CMK (cell line): ENCODE measurements around the gene HOTAIR.
A peak's percentile ranks its signal among the peaks of the same experiment; 100 is the strongest.

Experiments used
- DNase-seq: peaks from one replicate; pipeline ENCODE4 v3.0.0-alpha.2; 2010; ENCODE audit warnings: low read depth

HOTAIR gene

DNA sequence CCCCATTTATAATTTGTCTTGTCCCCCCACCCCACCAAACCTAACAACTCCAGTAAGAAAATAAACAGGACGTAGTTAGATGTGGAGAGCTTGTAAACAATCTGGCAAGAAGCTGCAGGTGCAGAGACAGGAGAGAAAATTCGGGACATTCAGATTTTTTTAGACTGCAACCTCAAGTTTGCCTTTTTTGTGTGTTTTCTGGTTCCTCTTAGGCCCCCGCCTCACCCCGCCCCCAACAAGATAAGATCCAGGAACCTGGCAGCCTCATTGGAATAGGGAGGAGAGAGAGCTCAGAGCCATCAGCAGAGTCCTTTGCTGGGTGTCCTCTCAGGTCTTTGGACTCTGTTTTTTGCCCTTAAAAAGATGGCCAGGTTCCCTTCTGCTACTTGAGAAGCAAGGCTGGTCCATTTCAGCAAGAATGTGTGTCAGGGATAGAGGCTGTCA is 13.1 kb upstream of the HOTAIR start:
- DNase-seq = no peak

DNA sequence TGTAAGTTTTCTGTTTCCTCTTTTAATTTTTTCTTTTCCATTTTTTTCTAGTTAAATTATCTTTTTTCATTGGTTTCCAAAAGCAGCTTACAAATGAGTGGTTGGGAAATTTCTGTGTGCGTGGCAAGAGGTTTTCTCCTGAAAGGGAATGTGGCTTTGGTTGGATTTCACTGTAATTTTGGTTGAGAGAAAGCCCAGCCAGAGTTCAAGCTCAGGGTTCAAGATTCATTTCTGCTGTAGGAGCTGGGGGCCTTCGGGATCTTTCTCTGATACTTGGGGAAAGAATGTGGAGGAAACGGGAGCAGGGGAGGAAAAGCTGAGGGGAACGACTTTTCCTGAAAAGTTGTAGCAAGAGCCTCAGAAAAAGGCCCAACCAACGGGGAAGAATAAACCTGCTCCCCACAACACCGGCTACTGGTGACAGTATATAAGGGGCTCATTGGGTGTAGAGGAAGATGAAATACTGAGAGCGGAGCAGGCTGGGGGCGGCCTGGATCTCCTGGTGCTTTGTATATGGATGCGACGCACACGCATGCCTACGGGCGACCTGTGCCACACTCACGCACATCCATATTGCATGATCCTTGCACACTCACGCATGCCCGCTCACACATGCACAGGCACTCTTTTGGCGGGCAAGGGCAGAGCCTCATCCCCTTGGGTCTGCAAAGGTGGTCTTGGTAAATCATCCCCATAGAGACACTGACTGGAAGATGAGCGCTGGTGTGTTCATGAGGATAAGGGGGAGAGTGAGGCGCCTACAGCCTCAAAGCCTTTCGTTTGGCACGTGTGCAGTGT is 12.1 kb upstream of the HOTAIR start:
- DNase-seq = no peak

DNA sequence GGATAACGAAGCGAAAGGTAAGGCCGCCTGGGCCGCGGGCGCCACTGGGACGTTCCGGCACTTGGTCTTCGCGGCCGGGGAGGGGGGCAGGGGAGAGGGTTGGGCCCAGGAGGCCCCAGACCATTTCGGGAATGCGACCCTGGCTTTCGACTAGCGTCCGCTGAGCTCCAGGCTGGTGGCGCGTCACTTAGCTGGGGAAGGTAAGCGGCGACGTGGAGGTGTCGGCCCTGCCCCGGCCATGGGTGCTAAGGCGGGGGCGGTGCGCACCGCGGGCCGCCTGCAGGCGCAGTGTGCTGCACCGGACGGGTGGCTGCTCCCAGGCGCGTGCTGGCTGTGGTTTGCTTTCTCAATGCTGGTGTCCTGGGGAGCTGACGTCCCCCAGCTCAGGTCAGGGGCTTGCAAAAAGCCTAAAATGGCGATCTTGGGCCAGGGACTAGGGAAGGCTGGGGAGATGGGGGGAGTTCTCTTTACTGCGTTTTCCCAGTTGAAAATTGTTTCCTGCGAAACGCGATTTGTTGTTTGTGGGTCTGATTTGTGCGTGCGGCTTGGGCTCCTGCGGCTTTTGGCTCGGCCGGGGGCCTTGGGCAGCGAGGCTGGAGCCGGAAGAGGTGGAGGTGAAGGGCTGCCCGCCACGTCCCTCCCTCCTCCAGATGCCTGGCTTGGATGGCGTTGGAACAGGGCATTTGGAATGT is 11.4 kb upstream of the HOTAIR start:
- no peak for DNase-seq

DNA sequence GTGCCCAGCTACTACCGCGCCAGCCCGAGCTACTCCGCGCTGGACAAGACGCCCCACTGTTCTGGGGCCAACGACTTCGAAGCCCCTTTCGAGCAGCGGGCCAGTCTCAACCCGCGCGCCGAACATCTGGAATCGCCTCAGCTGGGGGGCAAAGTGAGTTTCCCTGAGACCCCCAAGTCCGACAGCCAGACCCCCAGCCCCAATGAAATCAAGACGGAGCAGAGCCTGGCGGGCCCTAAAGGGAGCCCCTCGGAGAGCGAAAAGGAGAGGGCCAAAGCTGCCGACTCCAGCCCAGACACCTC is 10.9 kb upstream of the HOTAIR start:
- no peak for DNase-seq

DNA sequence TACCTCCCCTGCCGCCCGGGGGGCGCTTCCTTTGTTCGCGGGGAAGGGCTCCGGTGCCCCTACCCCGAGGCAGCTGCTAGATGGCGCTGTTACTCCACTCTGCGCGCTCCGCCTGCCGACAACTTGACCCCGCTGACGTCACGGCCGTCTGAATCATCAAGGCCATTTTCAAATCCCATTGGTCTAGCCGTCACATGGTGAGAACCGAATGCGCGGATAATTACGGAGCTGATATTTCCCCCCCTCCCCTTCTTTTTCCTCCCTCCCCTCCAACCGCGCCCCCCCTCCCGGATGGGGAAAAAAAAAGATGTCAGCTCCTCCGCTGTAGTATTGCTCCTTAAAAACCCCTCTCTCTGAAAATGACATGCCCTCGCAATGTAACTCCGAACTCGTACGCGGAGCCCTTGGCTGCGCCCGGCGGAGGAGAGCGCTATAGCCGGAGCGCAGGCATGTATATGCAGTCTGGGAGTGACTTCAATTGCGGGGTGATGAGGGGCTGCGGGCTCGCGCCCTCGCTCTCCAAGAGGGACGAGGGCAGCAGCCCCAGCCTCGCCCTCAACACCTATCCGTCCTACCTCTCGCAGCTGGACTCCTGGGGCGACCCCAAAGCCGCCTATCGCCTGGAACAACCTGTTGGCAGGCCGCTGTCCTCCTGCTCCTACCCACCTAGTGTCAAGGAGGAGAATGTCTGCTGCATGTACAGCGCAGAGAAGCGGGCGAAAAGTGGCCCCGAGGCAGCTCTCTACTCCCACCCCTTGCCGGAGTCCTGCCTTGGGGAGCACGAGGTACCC is 10.3 kb upstream of the HOTAIR start, which contains the start of gene HOXC10:
HOXC10 (plus strand) TSS at position 246 of the 791 bp plus-strand sequence; CDS start at position 360, 114 bp downstream.
- peak; percentile 37 for DNase-seq

DNA sequence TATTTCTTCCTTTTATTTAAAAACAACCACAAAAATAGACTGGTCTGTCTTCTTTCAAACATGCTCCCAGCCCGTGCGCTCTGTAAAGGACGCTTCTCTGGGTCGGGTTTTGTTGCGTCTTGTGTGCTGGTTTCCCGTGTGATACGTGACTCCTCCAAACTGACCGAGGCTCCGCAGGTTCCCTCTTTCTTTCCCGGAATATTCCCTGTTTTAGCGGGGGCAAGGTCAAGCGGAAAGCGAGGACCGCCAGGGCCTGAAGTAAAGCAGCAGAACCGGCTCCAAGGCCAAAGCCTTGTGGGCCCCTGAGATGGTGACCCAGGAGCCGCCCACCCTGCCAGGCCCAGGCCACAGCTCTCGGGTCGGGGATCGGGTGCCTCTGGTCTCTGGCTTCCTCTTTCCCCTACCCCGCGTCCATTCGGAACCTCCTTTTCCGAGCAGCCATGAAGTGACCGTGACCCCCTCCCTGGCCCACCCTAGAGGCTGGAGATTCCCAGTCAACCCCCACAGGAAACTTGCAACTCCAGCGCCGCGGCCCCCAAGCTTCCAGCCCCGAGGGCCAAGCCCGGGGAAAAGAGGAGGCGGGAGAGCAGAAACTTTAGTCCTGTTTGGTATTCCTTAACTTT is 9.3 kb upstream of the HOTAIR start:
- DNase-seq = no peak

DNA sequence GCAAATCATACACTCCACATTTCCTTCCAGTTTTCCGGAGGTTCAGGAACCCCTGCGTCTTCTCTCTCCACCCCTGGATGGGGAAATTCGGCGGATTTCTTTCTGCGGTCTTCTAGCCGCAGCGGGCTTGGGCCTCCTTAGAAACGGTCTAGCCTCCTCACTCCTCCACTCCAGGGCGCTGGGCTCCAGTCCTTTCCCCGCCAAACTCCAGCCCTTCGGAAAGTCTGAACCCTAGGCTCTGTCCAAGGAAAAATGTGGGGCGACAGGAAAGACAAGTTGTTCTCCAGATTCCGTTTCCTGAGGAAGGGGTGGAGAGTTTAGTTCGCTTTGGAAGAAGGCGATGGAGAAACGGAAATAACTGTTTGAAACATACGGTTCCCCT is 8.8 kb upstream of the HOTAIR start:
- DNase-seq = no peak

DNA sequence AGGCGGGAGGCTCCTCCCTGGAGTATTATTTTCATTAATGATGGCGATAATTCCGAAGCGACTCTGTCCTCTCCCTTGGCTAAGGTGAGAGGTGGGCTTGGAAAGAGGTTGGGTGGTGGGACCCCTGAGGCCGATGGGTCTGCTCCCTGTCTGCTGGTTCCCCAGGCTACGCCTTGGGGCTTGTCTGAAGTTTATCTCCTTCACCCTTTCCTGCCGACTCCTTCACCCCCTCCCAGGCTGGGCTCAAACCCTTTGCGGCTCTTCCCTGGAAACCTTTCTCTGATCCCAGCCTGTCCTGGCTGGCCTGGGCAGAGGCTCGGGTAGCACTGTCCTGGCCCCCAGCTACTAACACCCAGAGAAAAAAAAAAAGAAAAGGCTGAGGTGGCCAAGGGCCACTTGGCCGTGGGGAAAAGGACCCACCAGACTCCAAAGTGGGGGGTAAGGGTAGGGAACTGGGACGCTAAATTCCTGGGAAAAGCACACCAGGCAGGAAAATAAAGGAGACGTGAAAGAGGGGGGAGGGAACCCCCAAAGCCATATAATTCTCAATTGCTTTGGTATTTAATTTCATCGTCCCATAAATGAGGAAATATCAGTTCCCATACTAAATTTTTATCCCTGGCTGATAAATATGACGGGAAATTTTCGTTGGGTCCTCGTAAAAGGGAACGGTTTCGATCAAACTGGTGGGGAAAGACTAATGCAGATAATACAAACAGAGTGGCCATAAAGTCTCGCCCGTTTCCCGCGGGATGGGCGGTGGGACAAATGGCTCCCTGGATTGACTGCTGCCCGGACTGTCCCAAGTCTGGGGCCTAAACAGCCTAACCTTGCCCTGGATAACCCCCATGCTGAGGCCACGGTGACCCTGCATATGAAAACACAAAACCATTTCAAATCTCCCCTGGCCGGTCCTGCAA is 8.2 kb upstream of the HOTAIR start:
- no peak for DNase-seq

DNA sequence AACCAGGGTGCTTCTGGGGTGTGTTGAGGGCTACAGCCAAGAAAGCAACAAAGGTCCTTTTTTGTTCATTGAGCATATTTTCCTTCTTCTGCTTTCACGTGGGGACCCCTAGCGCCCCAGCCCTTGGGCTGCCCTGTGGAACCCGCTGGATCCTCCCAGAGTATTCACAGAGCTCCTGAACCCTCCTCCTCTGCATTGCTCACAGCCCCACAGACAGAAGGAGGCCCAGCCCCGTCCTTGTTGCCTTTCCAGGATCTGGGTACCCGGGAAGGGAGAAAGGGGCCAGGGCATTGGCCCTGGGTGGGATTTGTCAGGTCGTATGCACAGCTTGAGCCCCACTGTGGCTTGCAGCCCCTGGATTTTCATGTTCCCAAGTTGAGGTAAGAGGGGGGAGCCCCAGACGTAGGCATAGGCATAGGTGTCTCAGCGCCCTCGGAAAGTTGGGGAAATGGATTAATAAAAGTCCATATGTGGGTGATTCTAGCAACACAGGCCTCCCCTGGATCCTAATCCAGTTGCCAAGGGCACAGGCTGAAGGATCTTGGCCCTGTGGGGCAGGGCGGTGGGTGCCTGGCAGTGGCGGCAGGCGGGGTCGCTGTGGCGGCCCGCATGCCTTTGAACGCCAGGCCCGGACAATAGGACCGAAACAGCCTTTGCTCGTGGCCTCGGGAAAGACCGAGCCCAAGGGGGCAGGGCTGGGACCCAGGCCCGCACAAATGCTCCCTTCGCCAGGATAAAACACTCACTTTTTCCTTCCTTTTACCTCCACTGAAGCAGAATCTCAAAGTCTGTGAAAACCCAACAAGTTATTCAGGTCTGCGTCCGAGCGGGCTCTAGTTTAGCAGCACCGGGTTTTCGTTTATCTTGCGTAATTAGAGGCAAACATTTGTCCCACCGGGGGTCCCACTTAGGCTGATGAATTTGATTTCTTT is 7.1 kb upstream of the HOTAIR start:
- no peak for DNase-seq

DNA sequence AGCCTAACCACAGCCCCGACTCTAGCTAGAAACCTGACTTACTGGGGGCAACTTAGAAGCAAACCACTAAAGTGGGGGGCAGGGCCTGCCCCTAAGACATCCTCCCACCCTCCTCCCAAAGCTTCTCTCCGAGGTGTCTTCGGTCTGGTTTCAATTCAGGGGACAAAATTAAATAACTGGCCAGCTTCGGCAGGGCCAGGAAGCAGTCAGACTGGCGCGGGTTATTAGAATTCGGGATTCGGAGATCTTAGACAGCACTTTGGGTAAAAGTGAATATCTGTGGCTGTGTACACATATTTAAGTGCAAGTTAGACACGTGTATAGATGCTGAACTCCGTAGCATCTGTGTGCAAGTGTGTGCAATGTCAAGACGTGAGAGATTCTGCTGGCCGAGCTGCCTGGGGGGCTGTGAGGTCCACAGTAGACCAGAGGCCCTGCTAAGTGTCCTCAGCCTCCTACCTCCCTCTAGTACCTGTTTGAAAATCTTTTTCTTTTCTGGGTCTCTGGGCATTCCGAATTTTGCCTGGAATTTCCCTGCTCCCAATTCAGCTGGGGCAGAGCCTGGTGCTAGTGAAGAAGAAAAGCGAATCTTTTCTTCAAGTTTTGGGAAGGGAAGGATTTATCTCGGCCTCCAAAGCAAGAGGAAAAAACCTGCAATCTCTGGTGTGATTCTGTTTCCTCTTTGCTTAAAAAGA is 6.2 kb upstream of the HOTAIR start:
- DNase-seq = no peak

DNA sequence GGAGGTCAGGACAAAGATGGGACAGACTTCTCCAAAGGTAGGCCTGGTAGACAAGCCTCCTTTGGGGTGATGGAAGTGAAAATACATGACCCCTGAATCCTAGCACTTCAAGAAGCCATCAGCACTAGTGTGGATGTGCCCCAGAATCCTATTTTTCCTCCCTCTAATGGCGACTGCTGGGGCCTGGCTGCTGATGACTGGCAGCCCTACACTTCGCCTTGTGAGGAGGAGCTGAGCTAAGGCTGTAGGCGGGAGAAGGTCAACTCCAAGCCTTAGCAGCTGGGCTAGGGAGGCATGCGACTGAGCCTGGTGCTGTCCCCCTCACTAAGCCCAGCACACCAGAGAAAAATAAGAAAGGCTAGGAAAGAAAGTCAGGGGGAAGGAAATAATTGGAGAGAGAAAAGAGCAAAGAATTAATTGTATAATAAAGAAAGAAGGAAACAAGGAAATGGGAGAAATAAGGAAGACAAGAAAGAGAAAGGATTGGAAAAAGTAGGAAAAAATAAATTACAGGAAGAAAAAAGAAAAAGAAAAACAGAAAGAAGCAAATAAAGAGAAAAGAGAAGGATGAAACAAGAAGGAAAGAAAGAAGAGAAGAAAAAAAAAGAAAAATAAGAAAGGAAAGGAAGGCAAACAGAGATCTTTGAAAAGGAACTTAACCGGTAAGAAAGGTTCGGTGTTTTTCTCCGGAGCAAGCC is 5.5 kb upstream of the HOTAIR start:
- DNase-seq = no peak

DNA sequence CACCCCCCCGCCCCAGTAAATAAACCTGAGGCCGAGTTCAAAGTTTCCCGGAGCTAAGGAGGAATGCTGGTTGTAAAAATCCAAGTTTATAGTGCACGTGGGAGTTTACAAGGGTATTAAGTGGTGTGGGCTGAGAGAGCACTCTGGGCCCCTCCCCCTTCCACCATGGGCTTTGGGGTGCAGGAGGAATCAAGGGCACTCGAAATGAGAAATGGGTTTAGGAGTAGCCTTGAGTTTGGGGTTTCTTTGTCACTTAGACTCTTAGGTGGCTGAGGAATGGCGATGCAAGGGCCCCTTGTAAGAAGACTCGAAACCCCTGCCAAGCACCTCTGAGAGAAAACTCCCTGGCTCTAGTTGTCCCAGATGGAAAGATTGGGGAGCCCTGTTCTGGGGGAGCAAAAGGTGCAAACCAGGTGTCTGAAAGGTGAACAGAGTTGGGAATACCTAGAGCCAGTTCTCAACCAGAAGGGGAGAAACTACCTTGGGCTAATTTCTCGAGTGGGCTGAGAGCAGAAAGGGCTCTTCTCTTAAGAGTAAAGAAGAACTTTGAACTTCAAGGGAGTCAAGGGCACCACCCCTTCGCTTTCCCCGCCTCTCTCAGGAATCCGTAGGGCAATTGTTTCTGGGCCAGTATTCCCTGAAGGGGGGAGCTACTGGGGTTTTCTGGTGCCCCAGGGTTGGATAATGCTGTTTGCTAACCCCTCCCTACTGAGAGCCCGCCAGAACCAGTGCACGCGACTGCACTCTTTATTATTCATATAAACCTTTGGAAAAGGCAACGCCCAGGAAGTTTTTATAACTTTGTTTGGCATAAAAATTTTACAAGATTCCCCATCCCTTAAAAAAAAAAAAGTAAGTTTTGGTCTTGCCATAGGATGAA is 4.0 kb upstream of the HOTAIR start:
- no peak for DNase-seq

DNA sequence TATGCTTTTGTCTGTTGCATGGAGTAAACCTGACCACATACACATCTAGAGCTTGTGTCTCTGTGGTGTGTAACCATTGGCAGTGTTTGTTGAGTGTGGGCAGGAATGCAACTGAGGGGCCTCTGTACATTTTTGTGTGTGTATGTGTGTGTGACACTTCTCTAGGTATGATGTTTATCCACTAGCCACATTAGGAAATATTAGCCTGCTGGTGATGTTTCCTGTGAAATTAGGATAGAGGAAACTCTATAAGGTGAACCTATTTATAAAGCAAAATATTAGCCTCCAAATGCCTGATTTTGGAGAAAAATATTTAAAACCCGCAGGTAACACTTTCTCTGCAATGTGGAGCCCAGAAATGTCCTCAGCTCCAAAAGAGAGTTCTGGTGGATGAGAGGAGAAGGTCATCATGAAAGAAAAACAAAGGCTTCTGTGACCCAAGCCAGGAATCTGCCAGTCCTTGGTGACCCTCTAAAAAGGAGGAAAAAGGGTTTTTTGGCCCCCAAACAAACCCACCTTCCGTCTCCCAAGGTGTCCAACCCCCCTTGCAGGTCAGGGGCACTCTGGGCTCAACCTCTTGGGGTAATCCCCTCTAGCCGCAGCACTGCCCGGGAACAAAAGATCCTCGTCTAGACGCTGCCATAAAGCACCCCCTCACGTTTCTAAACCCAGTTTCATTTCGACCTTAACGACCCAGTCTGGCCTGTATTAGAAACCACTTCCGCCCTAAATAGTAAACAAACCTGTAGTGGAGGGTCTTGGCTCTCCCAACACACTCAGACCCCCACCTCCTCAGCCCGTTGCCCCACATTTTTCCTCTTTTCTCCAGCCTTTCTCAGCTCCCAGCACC is 3.1 kb upstream of the HOTAIR start:
- DNase-seq = no peak

DNA sequence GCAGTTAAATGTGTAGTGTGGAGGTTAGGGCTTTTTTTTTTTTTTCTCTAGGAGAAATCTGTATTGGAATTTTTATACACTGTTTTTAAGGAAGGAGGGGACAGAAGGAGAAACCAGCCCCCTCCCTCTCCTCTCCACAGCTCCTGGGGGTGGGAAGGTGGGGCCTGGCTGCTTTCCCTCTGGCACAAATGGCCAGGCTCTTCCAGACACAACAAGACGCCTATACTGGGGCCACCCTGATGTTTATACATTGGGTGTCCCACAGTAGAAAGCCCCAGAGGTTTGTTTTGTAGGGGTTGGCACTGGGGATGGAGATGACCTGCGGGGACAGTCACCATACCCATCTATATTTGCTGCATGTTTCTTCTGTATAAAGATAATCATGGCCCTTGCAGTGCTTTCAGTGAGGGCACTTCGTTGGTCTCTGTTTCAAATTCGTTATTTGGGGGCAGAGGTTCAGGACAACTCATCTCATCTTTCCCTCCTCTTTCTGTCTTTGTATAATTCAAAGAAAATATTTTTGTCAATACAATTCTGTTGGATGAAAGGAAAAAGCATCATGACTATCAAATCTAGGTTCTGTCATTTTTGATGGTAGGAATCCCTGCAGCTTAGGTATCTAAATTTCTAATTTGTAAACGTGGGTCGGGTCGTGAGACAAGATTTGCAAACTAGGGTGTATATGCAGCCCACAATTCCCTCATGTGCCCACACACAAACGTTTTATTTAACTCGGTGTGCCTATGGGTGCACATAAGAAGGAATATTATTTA is 2.3 kb upstream of the HOTAIR start:
- no peak for DNase-seq

DNA sequence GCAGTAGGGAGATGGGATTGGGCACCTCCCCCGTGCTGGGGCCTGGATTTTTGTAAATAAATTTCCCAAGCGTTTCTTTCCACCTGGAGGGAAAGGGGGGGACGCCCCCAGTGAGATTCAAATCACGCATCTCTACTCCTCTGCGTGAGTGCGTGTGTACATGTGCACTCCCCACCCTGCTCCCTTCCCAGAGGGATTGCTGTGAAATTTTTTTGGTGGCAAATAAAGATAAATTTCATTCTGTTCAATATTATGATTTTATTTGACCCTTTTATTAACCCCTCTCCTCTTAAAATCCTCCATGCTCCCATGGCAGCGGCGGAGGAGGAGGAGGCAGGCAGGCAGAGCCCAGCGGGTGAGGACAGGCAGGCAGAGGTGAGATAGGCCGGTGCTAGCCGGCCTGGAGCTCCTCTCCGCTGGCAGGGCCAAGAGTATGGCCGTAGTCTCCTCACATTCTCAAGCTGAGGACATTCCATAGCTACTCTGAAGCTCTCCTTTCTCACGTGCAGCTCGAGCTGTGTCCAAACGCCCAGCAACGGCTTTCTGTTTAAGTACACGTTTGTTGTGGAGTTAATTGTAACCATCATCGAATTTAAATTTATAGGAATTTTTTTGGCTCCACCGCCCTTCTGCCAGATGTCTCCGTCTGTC is 1.5 kb upstream of the HOTAIR start:
- no peak for DNase-seq
